Spleen (tissue), 7 donors: ENCODE data around the gene MELTF.

Source experiments
- CTCF ChIP-seq, 11 experiments: fragments of 200-600 bp in 7 of 11; fragments of 450-650 bp in 4 of 11; sonication (generic) in 4 of 11; IDR thresholded peaks in 8 of 11; conservative IDR thresholded peaks in 3 of 11; 1 replicate in 7 of 11; 2 replicates in 4 of 11; pipeline versions ENCODE4 v1.4.0 to v1.8.0; 2016 to 2021; ENCODE audit warnings: antibody characterized with exemption in 11 of 11, inconsistent platforms in 4 of 11, mild to moderate bottlenecking in 1 of 11
- POLR2AphosphoS5 ChIP-seq, 3 donors: sonication (generic); formaldehyde crosslinking; IDR thresholded peaks; one replicate each; pipeline ENCODE4 v1.5.1; 2017; ENCODE audit warnings: antibody characterized with exemption in 3 of 3
- donor health status: DM: no; HTN: no; CAD: no; lungs with moderate emphysema.
- donor health status: DM: no; HTN: no; CAD: no.
- donor health status: DM: no; HTN: no; CAD: no.

GRCh38 chr3:197040658-197041057 lies 11.0 kb upstream of the MELTF start:
- TF ChIP-seq CTCF (IDR thresholded peaks at IDR 0.05 in 8 of 11, conservative IDR thresholded peaks at IDR 0.05 in 3 of 11): no peak
- no peak for TF ChIP-seq POLR2AphosphoS5 (IDR thresholded peaks at IDR 0.05)
